Breast epithelium (tissue), 4 donors: ENCODE data around the gene ARPC2. TPM values are rescaled to one million over a fixed set of nuclear protein-coding genes. Genes with fewer than 3 reads are reported as not detected.
A peak's percentile ranks its signal among the peaks of the same experiment; 100 is the strongest.
"Not testable (repeated sequence)": the region's sequence is repeated elsewhere in the genome, so short reads cannot be mapped to it uniquely, and the experiment has no call there.

ENCODE experiments used
- DNase-seq, 2 donors: peaks; one replicate each; pipeline ENCODE4 v3.0.0-alpha.2; 2019; ENCODE audit warnings: low spot score in 2 of 2
- H3K27ac ChIP-seq, 2 donors: fragments of 200-600 bp; sonication (generic) in 1 of 2; one replicate each; pipeline ENCODE4 v1.5.1; 2016 to 2019; ENCODE audit warnings: mild to moderate bottlenecking in 1 of 2
- H3K27me3 ChIP-seq, 2 donors: fragments of 200-600 bp; sonication (generic) in 1 of 2; one replicate each; pipeline versions ENCODE4 v1.5.1 to v1.6.0; 2017 to 2019; ENCODE audit warnings: control low read depth in 1 of 2, mild to moderate bottlenecking in 1 of 2
- H3K36me3 ChIP-seq: fragments of 200-600 bp; one replicate; pipeline ENCODE4 v1.5.1; 2019
- H3K4me1 ChIP-seq, 2 donors: fragments of 200-600 bp; sonication (generic); one replicate each; pipeline ENCODE4 v1.5.1; 2016 to 2019; ENCODE audit warnings: control low read depth in 1 of 2
- H3K4me3 ChIP-seq, 3 donors: fragments of 200-600 bp; sonication (generic); 1 replicate in 2 of 3; 2 replicates in 1 of 3; pipeline ENCODE4 v1.5.1; 2016 to 2019; ENCODE audit warnings: mild to moderate bottlenecking in 3 of 3, moderate library complexity in 2 of 3
- H3K9me3 ChIP-seq, 2 donors: fragments of 200-600 bp; sonication (generic) in 1 of 2; one replicate each; pipeline ENCODE4 v1.5.1; 2016 to 2019; ENCODE audit warnings: control low read depth in 1 of 2
- POLR2A ChIP-seq: fragments of 450-650 bp; IDR thresholded peaks from one replicate; pipeline ENCODE4 v1.6.1; 2016; ENCODE audit warnings: antibody characterized with exemption, mild to moderate bottlenecking, moderate library complexity
- POLR2AphosphoS5 ChIP-seq, 3 donors: sonication (generic); formaldehyde crosslinking; IDR thresholded peaks; one replicate each; pipeline ENCODE4 v1.6.1; 2017; ENCODE audit warnings: antibody characterized with exemption in 3 of 3
- intact Hi-C: fragments of 100-400 bp; cut with DNase I; formaldehyde crosslinking; loops from one replicate; pipeline ENCODE4 v1.15.1; 2023; ENCODE audit warnings: low total_unique reads
- total RNA-seq, 3 donors: library from RNA; depleted of rRNA; stranded (reverse); fragments of >200 nt; gene quantifications; one replicate each; pipeline ENCODE4 v1.1.0, GENCODE V29; 2016
- TF ChIP-seq, protein P1 (sequence below), 3 donors: fragments of 450-650 bp; IDR thresholded peaks; one replicate each; pipeline ENCODE4 v1.5.1; 2016 to 2017; ENCODE audit warnings: antibody characterized with exemption in 3 of 3, mild to moderate bottlenecking in 3 of 3, moderate library complexity in 3 of 3

The ARPC2 gene
- total RNA-seq = 100 to 1,000 TPM; 212 to 336 (median 248) TPM

DNA sequence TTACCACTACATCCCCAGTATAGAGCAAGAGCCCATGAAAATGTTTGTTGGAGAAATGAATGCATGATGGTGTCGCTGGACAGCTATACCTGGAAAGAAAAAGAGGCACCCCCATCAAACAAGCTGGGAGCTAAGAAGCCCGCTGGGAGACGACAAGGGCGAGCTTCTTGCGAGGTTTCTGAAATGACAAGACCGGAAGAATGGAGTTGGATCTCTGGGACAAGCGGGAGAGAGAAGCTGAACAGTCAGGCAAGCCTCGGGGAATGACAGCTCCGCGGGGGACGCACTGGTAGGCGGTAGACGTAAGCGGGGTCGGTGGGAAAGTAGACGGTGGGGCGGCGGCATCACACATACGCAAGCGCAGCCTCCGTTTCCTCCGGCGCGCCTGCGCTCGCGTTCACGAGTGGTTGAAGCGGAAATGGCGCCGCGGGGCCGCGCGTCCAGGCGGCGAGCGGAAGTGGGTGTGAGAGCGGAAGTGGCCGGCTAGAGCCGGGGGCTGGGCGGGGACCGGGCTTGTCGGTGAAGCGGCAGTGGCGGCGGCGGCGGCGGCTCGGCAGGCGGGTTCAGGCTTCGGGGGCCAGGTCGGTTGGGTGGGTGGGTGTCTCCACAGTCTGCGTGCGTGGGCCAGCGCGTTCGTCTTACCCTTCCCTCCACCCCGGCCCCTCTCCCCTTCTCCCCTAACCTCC lies at the start of gene ARPC2:
TSS of gene ARPC2 (plus strand) at position 516 of the 686 bp plus-strand sequence. CDS start 282 bp downstream, outside the sequence.
- H3K27me3 ChIP-seq = no peaks in the 10 kb centered on the region
- no peaks in the 10 kb centered on the region for H3K4me1 ChIP-seq
- no peaks in the 10 kb centered on the region for H3K9me3 ChIP-seq
- intact Hi-C loops = loop anchor here (1.0 kb wide), 1 partner anchor 20 kb away; no protein-coding TSS in a partner anchor
- no peaks in the 10 kb centered on the region for H3K36me3 ChIP-seq
- TF ChIP-seq, protein P1, sequence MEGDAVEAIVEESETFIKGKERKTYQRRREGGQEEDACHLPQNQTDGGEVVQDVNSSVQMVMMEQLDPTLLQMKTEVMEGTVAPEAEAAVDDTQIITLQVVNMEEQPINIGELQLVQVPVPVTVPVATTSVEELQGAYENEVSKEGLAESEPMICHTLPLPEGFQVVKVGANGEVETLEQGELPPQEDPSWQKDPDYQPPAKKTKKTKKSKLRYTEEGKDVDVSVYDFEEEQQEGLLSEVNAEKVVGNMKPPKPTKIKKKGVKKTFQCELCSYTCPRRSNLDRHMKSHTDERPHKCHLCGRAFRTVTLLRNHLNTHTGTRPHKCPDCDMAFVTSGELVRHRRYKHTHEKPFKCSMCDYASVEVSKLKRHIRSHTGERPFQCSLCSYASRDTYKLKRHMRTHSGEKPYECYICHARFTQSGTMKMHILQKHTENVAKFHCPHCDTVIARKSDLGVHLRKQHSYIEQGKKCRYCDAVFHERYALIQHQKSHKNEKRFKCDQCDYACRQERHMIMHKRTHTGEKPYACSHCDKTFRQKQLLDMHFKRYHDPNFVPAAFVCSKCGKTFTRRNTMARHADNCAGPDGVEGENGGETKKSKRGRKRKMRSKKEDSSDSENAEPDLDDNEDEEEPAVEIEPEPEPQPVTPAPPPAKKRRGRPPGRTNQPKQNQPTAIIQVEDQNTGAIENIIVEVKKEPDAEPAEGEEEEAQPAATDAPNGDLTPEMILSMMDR (IDR thresholded peaks at IDR 0.05) = peak; percentile 24 to 71 (median 46)
- peak; percentile 93 for TF ChIP-seq POLR2A
- TF ChIP-seq POLR2AphosphoS5 (IDR thresholded peaks at IDR 0.05) = peak; percentile 92 to 96 (median 95)
- DNase-seq = peak; percentile 91 to 92
- H3K4me3 ChIP-seq = peak within 1 kb of the TSS; percentile 86 to 100 (median 98)
- peak within 1 kb of the TSS; percentile 95 to 96 for H3K27ac ChIP-seq

DNA sequence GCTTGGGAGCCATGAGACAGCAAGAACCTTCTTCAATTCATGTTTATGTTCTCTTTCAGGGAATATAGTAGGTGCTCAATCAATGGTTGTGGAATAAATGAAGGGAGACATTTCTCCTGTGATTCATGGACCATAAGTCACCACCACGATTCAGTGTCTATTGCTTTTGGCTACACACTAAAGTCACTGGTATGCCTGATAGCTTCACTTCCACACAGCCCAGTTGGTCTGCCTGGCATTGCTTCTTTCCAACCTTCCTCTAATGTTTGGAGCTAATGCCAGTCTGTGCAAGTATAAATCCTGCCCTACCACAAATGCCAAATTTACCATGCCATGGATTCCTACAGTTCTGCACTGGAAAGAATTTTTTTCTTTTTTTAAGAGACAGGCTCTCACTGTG lies 49.0 kb upstream of the ARPC2 start:
- Histone ChIP-seq H3K27me3 (no peaks in the 10 kb centered on the region), H3K36me3 (no peaks in the 10 kb centered on the region), H3K27ac (no peak overlapping the region), H3K9me3 (no peaks in the 10 kb centered on the region), H3K4me3 (no peak overlapping the region), H3K4me1 (no peaks in the 10 kb centered on the region)
- intact Hi-C loops = no loop called here
- TF ChIP-seq, protein P1 (IDR thresholded peaks at IDR 0.05) = no peak
- TF ChIP-seq POLR2A (no peak), POLR2AphosphoS5 (IDR thresholded peaks at IDR 0.05) (no peak)
- DNase-seq = no peak

DNA sequence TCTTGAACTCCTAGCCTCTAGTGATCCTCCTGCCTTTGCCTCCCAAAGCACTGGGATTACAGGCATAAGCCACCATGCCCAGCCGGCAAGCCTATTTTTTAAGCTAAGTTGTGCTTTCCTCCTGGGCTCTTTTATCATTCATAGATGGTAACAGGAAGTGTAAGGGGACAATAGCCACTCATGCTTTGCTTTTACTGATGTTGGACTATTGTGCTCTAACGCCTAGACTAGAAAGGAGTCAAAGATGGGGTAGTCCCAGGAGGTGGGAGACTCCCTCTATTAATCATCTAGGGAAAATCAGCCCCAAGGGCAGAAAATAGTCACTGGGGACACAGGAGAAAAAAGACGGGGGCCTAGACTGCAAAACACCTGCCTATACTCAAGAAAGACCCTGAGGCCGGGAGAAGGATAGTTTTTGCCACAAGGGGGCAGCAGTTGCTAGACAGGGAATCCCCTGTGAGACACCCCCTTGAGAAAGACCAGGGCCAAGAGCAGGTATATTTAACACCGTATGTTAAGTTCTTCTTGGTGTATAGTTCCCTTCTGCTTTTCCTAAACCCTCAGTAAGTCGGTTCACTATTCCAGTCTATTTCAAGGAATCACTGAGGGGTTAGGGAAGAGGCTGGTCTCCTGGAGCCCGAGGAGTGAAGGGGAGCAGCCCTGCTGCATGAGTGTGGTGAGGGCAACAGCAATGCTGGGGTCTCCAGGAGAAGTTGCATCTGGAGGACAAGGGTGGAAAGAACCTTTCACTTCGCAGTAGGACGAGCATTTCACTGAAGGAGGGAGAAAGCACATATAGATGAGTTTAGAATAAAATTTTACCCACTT lies 48.1 kb upstream of the ARPC2 start:
- TF ChIP-seq, protein P1 (IDR thresholded peaks at IDR 0.05) = peak in 1 of 3 donors; percentile 19
- no peak for TF ChIP-seq POLR2AphosphoS5 (IDR thresholded peaks at IDR 0.05)
- no peak for TF ChIP-seq POLR2A
- intact Hi-C loops = no loop called here
- Histone ChIP-seq H3K4me3 (no peak overlapping the region), H3K4me1 (no peaks in the 10 kb centered on the region), H3K27me3 (no peaks in the 10 kb centered on the region), H3K27ac (no peak overlapping the region), H3K36me3 (no peaks in the 10 kb centered on the region), H3K9me3 (no peaks in the 10 kb centered on the region)
- no peak for DNase-seq

DNA sequence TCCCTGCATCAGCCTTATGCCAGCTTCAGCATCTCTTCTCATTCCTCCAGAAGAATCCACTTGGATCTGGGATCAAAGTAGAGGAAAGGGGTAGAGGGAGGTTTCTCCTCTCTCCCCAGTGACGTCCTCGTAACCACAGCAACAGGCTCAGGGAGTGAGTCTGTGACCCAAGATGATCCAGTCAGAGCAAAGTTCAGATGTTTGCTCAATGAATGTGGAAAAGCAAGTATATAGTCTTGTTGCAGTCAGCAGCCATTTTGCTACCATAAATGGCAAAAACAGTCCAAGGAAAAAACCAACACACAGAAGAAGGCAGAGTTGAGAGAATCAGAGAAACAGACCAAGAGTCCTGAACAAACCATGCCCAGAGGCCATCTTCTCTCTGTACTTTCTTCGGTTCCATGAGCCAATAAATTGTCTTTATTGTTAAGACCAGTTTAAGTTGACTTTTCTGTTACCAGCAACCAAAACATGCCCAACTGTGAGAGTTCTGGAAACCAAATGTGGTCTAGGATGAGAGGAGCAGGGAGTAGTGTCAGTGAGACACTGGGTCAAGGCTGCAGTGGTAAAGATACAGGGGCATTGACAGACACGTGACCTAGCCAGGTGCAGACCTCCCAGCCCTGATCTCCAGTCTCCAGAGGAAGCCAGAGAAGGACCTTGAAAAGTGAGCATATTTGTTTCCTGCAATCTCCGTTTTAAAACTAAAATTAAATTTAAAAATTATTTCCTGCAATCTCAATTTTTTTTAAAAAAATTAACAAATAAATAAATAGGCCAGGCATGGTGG lies 47.0 kb upstream of the ARPC2 start:
- H3K4me1 ChIP-seq = no peaks in the 10 kb centered on the region
- no peak for DNase-seq
- H3K27me3 ChIP-seq = no peaks in the 10 kb centered on the region
- no peak overlapping the region for H3K4me3 ChIP-seq
- TF ChIP-seq, protein P1 (IDR thresholded peaks at IDR 0.05) = no peak
- TF ChIP-seq POLR2AphosphoS5 (IDR thresholded peaks at IDR 0.05) (no peak), POLR2A (no peak)
- no peaks in the 10 kb centered on the region for H3K9me3 ChIP-seq
- intact Hi-C loops = no loop called here
- H3K36me3 ChIP-seq = no peaks in the 10 kb centered on the region
- no peak overlapping the region for H3K27ac ChIP-seq

DNA sequence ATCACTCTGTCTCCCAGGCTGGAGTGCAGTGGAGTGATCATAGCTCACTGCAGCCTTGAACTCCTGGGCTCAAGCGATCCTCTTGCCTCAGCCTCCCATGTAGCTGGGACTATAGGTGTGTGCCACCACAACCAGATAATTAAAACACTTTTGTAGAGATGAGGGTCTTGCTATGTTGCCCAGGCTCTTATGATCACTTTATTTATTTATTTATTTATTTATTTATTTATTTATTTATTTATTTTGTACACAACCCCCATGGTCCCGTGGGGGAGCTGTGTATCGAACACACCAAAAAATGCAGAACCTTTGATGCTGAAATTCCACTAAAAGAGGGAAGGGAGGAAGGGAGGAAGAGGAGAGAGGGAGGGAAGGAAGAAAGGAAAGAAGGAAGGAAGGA lies 45.2 kb upstream of the ARPC2 start:
- H3K4me1 ChIP-seq, H3K27ac ChIP-seq, H3K36me3 ChIP-seq, intact Hi-C loops, H3K27me3 ChIP-seq, H3K9me3 ChIP-seq, DNase-seq, H3K4me3 ChIP-seq: not testable (repeated sequence)
